GM13976 (cell line): Measurements from ENCODE around the gene OXT.

Source experiments
- DNase-seq: peaks from one replicate; pipeline ENCODE4 v3.0.0; 2012; ENCODE audit warnings: low spot score
- in situ Hi-C: fragments of 300-500 bp; cut with MboI; formaldehyde crosslinking; loops from one replicate; pipeline ENCODE4 v1.12.0; 2022; ENCODE audit warnings: low sequenced_read_pairs, mixed read lengths, inconsistent platforms; ENCODE audit not compliant: unreplicated experiment
- TF ChIP-seq, protein P1 (sequence below): IDR thresholded peaks from 2 replicates; pipeline ENCODE4 v1.5.1; 2012; ENCODE audit warnings: borderline replicate concordance, mild to moderate bottlenecking; ENCODE audit not compliant: insufficient read depth; ENCODE audit errors: extremely low read depth, missing control alignments, control extremely low read depth

Gene OXT

DNA sequence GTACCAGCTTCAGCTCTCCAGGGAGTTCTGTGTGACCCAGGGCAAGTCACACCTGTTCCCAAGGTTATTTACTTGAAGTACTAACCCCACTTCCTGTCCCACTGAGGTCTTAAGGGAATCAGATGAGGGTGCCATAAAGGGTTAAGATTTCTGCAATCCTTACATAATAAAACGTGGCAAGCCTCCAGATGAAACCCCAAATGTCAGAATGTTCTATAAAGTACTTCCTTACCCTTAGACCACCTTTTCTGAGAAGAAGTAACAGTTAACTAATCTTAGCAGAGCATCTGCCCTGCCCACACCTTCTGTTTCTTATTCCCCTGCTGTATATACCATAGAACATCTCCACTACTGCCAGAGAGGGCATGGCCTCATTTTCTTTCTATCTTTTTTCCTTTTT lies 19.1 kb downstream of the OXT start:
- TF ChIP-seq, protein P1, sequence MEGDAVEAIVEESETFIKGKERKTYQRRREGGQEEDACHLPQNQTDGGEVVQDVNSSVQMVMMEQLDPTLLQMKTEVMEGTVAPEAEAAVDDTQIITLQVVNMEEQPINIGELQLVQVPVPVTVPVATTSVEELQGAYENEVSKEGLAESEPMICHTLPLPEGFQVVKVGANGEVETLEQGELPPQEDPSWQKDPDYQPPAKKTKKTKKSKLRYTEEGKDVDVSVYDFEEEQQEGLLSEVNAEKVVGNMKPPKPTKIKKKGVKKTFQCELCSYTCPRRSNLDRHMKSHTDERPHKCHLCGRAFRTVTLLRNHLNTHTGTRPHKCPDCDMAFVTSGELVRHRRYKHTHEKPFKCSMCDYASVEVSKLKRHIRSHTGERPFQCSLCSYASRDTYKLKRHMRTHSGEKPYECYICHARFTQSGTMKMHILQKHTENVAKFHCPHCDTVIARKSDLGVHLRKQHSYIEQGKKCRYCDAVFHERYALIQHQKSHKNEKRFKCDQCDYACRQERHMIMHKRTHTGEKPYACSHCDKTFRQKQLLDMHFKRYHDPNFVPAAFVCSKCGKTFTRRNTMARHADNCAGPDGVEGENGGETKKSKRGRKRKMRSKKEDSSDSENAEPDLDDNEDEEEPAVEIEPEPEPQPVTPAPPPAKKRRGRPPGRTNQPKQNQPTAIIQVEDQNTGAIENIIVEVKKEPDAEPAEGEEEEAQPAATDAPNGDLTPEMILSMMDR = no peak
- DNase-seq = no peak
- in situ Hi-C loops = no loop called here

DNA sequence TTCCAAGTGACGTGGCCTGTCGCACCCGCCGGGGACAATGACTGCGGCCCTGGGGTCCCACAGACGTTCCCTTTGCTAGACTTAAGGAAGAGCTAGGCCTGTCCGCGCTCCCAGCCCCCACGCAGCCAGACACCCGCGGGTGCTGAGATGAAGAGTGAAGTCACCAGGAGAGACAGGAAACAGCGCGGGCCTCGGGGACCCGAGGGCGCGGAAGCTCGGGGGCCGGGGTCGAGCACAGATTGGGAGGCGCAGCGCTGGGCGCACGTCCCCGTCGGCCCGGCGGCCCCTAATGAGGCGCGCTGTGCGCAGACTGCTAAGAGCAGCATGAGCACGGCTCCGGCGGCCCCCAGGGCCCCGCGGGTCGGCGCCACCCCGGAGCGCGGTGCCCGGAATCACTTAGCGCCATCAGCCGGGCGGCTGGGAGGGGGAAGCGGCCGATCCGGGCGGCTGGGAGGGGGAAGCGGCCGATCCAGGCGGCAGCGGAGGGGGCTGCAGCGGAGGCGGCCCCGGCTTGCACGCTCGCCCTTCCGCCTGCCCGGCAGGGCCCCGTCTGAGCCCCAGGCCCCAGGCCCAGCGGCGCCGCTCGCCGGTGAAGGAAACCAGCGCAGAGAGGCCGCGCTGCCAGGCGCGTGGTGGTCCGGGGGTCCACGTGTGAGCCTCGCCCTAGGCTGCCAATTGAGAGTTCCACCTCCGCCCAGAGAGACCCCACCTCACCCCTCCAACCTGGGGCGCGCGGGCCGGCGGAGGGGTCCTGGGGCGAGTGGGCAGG lies 21.4 kb downstream of the OXT start:
- TF ChIP-seq, protein P1 = no peak
- in situ Hi-C loops = no loop called here
- DNase-seq = peak; percentile 66

DNA sequence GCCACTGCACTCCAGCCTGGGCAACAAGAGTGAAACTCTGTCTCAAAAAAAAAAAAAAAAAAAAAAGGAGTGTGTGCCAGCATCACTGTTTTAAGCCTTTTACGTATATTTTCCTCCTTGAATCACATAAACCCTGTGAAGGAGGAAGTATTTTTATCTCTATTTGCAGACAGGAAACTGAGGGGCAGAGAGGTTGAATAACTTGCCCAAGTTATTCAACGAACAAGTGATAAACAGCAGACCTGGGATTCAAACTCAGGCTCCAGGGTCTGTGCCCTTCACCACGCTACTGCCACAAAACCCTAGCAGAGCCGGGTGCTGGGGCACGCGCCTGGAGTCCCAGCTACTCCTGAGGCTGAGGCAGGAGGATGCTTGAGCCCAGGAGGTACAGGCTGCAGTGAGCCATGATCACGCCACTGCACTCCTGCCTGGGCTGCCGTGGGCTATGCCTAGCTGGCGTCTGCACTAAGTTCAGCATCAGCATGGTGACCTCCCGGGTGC lies 22.5 kb downstream of the OXT start:
- in situ Hi-C loops = no loop called here
- DNase-seq = no peak
- TF ChIP-seq, protein P1 = no peak

DNA sequence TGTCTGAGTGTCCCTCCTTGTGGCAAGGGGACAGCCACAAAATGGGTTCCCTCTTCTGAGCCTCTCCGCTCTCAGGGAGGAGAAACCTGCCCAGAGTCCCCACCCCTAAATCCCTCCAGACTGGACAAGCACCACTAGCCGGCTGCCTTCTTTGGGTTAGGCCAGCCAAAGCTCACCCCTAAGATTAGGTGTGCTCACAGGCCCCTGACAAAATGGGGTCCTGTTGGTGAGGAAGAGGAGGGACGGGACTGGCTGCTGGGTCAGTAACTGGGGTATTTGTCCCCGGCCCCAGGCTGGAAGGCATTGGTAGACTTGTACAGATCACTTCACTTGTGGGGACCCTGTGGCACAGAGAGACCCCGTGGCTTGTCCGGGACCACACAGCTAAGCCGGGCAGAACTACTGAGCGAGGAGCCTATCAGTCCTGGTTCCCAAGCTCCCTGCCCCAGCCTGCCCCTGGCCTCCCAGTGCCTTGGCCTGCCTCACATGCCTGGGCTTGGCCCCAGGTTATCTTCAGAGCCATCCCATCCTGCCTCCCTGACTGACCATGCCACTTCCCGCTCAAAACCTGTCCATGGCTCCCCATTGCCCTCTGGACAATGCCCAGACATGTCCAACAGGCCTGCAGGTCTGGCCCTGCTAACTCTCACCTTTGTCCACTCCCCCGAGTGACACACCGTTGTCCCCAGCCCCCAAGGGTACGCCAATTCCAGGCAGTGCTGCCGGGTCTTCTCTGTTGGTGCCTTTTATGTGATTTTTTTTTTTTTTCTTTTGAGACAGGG lies 23.6 kb downstream of the OXT start:
- TF ChIP-seq, protein P1 = no peak
- in situ Hi-C loops = no loop called here

DNA sequence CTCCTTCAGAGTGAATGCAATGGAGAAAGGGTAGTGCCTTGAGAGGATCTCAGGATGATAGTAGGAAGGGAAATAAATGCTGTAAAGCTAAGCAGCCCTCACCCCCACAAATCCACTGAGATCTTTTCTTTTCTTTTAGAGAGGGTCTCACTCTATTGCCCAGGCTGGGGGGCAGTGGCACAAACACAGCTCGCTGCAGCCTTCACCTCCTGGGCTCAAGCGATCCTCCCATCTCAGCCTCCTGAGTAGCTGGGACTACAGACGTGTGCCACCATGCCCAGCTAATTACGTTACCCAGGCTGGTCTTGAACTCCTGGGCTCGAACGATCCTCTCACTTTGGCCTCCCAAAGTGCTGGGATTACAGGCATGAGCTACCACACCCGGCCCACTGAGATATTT lies 29.1 kb downstream of the OXT start:
- in situ Hi-C loops = no loop called here
- DNase-seq = no peak
- TF ChIP-seq, protein P1 = no peak

More for the DNA sequence above, 23.6 kb downstream of the OXT start:
- DNase-seq = no peak

DNA sequence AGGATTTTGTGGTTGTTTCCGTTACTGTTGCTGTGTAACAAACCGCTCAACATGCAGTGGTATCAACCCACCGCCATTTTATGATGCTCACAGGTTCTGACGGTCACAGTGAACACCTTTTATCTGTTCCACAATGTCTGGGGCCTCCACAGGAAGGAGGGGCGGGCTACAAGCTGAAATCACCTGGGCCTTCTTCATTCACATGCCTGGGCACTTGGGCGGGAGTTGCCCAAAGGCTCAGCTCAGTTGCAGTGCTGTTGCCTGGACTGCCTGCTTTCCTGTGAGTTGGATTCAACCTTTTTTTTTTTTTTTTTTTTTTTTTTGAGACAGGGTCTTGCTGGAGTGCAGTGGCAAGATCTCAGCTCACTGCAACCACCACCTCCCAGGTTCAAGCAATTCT lies 29.8 kb downstream of the OXT start:
- in situ Hi-C loops = no loop called here
- TF ChIP-seq, protein P1 = no peak
- DNase-seq = no peak
